NT2/D1 (cell line): ENCODE results near the gene DAD1.
A peak's percentile ranks its signal among the peaks of the same experiment; 100 is the strongest.

ENCODE experiments used
- DNase-seq: peaks from one replicate; pipeline ENCODE4 v3.0.0-alpha.2; 2011; ENCODE audit warnings: low read depth, low spot score
- H3K27me3 ChIP-seq: 2 replicates; pipeline ENCODE4 v1.6.0; 2011; ENCODE audit warnings: mild to moderate bottlenecking; ENCODE audit not compliant: insufficient read length, insufficient read depth
- H3K36me3 ChIP-seq: 2 replicates; pipeline ENCODE4 v1.6.1; 2011; ENCODE audit warnings: mild to moderate bottlenecking, low read length, mixed read lengths; ENCODE audit not compliant: insufficient read depth, insufficient read length
- H3K4me1 ChIP-seq: 2 replicates; pipeline ENCODE4 v1.5.1; 2011; ENCODE audit not compliant: insufficient read depth, insufficient read length
- H3K4me3 ChIP-seq: 2 replicates; pipeline ENCODE4 v1.5.1; 2011; ENCODE audit warnings: low read depth; ENCODE audit not compliant: insufficient read length
- H3K9ac ChIP-seq: 2 replicates; pipeline ENCODE4 v1.6.0; 2011; ENCODE audit warnings: low read depth; ENCODE audit not compliant: insufficient read length
- H3K9me3 ChIP-seq: 2 replicates; pipeline ENCODE4 v1.5.1; 2011; ENCODE audit warnings: mild to moderate bottlenecking, low read length; ENCODE audit not compliant: insufficient read depth
- SUZ12 ChIP-seq: IDR thresholded peaks from 2 replicates; pipeline ENCODE4 v1.6.1; 2011; ENCODE audit not compliant: insufficient read length, insufficient read depth; ENCODE audit errors: extremely low read depth
- YY1 ChIP-seq: IDR thresholded peaks from 2 replicates; pipeline ENCODE4 v1.6.1; 2011; ENCODE audit not compliant: insufficient read length, insufficient read depth
- ZNF274 ChIP-seq: IDR thresholded peaks from 2 replicates; pipeline ENCODE4 v1.6.1; 2011; ENCODE audit warnings: mild to moderate bottlenecking, low read depth, low read length

DAD1 gene

GRCh38 chr14:22518073-22518472, 71.0 kb downstream of the DAD1 start:
- H3K27me3 ChIP-seq = peaks cover 10% of the 10 kb centered on the region
- H3K9me3 ChIP-seq = no peaks in the 10 kb centered on the region
- H3K4me1 ChIP-seq = peaks cover 8% of the 10 kb centered on the region
- H3K4me3 ChIP-seq = no peak overlapping the region
- no peaks in the 10 kb centered on the region for H3K36me3 ChIP-seq
- peak; percentile 75 for DNase-seq
- H3K9ac ChIP-seq = no peak overlapping the region
- TF ChIP-seq YY1 (no peak), SUZ12 (no peak), ZNF274 (no peak)

DNA sequence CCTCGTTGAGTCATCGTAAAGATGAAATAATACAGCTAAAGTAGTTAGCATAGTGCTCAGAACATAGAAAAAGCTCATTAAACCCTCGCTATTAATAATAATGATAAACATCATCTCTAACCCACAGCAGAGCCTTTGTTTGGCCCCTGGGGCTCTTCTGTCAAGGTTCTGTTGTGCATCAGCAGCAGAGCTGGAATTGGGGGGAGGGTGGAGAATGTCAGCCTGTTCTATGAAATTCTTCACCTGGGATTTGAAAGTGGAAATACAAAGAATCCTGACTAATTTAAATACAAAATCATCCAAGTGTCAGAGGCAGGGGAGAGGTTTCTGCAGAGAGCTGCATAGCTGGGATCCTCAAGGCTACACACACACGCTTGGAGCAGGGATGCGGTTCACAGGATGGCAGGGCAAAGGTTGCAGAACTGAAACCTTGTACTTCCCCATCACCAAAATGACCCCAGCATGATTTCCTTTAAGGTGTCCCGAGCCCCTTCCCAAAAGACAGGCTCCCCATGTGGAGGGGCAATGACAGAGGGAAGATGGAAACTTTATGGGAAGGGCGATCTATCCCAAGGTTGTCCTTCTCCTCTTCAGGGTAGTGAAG, 71.8 kb downstream of the DAD1 start:
- H3K9ac ChIP-seq = no peak overlapping the region
- H3K27me3 ChIP-seq = peaks cover 10% of the 10 kb centered on the region
- H3K9me3 ChIP-seq = no peaks in the 10 kb centered on the region
- no peak overlapping the region for H3K4me3 ChIP-seq
- no peaks in the 10 kb centered on the region for H3K36me3 ChIP-seq
- TF ChIP-seq SUZ12 (no peak), YY1 (no peak), ZNF274 (no peak)
- DNase-seq = no peak
- peaks cover 8% of the 10 kb centered on the region for H3K4me1 ChIP-seq

DNA sequence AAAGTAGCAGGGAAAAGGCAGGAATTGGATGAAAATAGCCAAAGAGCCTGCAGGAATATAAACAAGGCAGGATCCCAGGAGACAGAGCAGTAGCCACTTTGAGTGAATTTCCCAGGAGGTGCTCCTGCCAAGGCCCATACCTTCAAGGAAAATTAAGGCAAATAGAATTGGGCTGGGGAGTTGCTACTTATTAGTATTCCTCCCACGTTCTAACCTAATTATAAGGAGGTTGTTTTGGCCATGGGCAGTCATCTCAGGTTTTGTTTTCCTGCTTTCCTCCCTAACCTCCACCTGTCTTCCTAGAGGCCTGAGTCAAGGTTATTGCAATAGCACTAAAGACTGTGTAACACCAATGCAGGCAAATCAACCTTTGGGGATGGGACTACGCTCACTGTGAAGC, 73.1 kb downstream of the DAD1 start:
- H3K4me1 ChIP-seq = peaks cover 8% of the 10 kb centered on the region
- TF ChIP-seq SUZ12 (no peak), YY1 (no peak), ZNF274 (no peak)
- no peaks in the 10 kb centered on the region for H3K9me3 ChIP-seq
- no peaks in the 10 kb centered on the region for H3K36me3 ChIP-seq
- no peak for DNase-seq
- H3K9ac ChIP-seq = no peak overlapping the region
- no peak overlapping the region for H3K4me3 ChIP-seq
- peaks cover 10% of the 10 kb centered on the region for H3K27me3 ChIP-seq
